H7 (cell line): ENCODE measurements around the gene HAGHL. TPM values are rescaled to one million over a fixed set of nuclear protein-coding genes. Genes with fewer than 3 reads are reported as not detected.

Experiments used
- DNase-seq: peaks from one replicate; pipeline ENCODE4 v3.0.0; 2012
- H3K27me3 ChIP-seq: 2 replicates; pipeline ENCODE4 v1.6.0; 2011; ENCODE audit warnings: mild to moderate bottlenecking, low read length; ENCODE audit not compliant: control insufficient read depth, insufficient read depth
- H3K36me3 ChIP-seq: replicated peaks from 2 replicates; pipeline ENCODE4 v1.5.1; 2011; ENCODE audit warnings: low read length; ENCODE audit not compliant: control insufficient read depth, insufficient read depth
- H3K4me3 ChIP-seq: 2 replicates; pipeline ENCODE4 v1.5.1; 2011; ENCODE audit warnings: low read depth, mild to moderate bottlenecking, control low read depth, low read length, moderate library complexity; ENCODE audit not compliant: insufficient read depth
- total RNA-seq: library from RNA; depleted of rRNA; stranded (reverse); fragments of >200 nt; shearing (Covaris generic); gene quantifications from 2 replicates; pipeline ENCODE4 v1.2.3, GENCODE V29; 2014

The HAGHL gene
- total RNA-seq, 1 experiment from 2014 or later, result 26.6 TPM

- Histone ChIP-seq H3K4me3 (peak overlapping the region; percentile 71), H3K27me3 (peaks cover 20% of the 10 kb centered on the region), H3K36me3 (peaks cover 1% of the 10 kb centered on the region)
- peak; percentile 95 for DNase-seq
These were observed 1.4 kb downstream of the HAGHL start for GRCh38 chr16:728131-728889.

DNA sequence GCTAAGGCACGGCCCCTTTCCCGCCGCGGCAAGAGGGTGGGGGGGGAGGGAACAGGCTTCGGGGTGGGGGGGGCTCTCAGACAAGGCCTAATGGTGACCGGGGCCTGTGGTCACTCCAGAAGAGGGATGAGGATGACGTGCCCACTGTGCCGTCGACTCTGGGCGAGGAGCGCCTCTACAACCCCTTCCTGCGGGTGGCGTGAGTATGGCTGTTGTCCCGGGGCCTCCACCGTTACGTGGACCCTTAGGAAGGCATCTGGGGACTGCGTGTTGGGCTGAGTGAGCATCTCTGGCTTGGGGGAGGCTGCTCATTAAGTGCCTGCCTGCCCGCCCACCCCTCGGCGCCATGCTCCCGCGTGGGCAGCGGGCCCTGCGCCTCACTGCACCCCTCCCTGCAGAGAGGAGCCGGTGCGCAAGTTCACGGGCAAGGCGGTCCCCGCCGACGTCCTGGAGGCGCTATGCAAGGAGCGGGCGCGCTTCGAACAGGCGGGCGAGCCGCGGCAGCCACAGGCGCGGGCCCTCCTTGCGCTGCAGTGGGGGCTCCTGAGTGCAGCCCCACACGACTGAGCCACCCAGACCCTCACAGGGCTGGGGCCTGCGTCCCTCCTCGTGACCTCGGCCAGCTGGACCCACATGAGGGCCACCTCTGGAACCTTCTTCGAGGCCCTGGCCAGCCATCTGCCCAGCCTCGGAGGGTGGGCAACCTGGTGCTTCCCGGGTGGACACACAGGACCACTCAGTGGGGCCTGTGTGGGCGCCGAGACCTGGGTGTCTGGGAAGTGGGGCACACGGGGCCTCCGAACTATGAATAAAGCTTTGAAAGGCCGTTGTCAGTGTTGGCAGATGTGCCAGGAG is 2.2 kb downstream of the HAGHL start:
- DNase-seq, result peak; percentile 85
- peak overlapping the region; percentile 71 for H3K4me3 ChIP-seq
- H3K27me3 ChIP-seq, result peaks cover 20% of the 10 kb centered on the region
- peaks cover 3% of the 10 kb centered on the region for H3K36me3 ChIP-seq

DNA sequence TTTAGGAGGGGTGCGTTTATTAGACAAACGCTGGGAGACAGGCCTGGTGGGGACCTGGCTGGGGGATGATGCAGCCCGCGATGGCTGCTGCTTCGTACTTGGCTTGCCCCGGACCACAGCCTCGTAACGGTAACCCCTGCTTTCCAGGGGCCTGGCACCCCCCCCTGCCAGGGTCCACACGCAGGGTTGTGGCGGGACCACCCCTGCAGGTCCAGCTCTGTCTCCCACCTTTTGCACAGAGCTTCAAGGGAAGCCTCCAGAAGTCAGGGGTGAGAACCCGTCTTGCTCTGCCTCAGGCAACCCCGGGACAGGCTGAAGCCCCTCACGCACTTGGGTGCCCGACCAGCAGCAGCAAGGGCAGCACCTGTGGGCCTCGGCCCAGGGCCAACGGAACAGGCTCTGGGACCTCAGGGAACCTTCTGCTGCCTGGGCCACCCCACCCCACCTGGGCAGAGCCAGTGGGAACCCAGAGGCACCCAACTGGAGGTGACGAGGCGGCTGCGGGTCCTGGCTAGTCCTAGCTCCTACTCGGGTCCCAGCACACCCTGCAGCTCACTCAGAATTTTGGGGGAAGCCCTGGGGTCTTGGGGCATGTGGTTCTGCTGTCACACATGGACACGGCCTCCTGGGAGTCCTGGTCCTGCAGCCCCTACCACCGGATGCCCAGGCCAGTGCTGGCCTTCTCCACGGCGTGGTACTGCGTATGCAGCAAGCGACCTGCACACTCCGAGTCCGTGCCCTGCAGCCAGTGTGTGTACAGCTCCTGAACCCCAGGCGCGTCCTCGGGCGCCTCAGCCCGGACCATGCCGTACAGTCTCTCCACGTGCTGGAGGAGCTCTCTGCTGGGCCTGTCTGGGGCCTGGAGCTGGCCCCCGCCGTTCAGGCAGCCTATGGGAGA is 3.1 kb downstream of the HAGHL start:
- DNase-seq, result no peak

GRCh38 chr16:730666-731509 is 4.0 kb downstream of the HAGHL start:
- Histone ChIP-seq H3K4me3 (no peak overlapping the region), H3K36me3 (peaks cover 5% of the 10 kb centered on the region), H3K27me3 (peaks cover 18% of the 10 kb centered on the region)
- no peak for DNase-seq

More for the DNA sequence above, 3.1 kb downstream of the HAGHL start:
- H3K4me3 ChIP-seq, result no peak overlapping the region
- H3K36me3 ChIP-seq, result peaks cover 5% of the 10 kb centered on the region
- peaks cover 20% of the 10 kb centered on the region for H3K27me3 ChIP-seq

GRCh38 chr16:732332-732731 is 5.4 kb downstream of the HAGHL start:
- DNase-seq, result peak; percentile 32
- H3K36me3 ChIP-seq, result peaks cover 8% of the 10 kb centered on the region
- peaks cover 9% of the 10 kb centered on the region for H3K27me3 ChIP-seq
- H3K4me3 ChIP-seq, result no peak overlapping the region

- peak; percentile 78 for DNase-seq
- Histone ChIP-seq H3K4me3 (no peak overlapping the region), H3K36me3 (peaks cover 8% of the 10 kb centered on the region), H3K27me3 (peaks cover 4% of the 10 kb centered on the region; the same call in 1 of the 2 replicates)
These were observed 6.0 kb downstream of the HAGHL start for GRCh38 chr16:732936-733335.

- H3K27me3 ChIP-seq, result peaks cover 2% of the 10 kb centered on the region; the same call in 1 of the 2 replicates
- no peak overlapping the region for H3K4me3 ChIP-seq
- DNase-seq, result peak; percentile 92
- H3K36me3 ChIP-seq, result peaks cover 8% of the 10 kb centered on the region
These were observed 6.7 kb downstream of the HAGHL start for GRCh38 chr16:733382-734207.

DNA sequence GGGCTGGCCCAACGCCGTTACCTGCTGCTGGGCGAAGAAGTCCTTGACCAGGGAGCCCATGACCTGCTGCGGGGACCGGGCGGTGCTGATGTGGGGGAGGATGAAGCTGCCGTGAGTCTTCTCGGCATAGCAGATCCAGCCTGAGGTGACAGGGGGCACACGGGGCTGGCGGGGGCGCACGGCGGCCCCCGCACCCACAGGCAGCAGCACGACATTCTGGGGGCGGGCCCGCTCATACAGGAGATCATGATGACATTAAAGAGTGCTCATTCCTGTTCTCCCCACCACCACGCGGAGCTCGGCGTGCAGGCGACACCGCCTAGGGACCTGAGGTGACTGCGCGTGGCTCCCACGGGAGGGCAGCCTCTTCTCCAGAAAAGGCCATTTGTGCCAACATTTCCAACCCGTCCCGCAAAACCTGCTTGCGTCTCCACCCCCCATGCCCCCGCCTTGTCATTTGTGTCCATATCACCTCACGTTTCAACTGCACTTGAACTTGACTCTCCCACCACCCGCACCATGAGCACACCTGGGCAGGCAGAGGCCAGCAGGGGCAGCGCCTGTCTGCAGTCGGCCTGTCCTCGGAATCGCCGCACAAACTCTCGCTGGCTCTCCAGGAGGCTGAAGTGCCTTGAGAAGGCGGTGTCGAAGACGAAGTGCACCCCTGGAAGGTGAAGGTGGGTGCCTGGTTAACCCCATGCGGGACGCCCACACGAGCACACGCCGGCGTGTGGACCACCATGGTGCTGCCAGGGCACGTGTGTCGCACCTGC is 7.5 kb downstream of the HAGHL start:
- peak; percentile 48 for DNase-seq
- Histone ChIP-seq H3K27me3 (0 out of 2 replicates have a peak, but pooled peaks cover 2% of the 10 kb centered on the region), H3K4me3 (no peak overlapping the region)

DNA sequence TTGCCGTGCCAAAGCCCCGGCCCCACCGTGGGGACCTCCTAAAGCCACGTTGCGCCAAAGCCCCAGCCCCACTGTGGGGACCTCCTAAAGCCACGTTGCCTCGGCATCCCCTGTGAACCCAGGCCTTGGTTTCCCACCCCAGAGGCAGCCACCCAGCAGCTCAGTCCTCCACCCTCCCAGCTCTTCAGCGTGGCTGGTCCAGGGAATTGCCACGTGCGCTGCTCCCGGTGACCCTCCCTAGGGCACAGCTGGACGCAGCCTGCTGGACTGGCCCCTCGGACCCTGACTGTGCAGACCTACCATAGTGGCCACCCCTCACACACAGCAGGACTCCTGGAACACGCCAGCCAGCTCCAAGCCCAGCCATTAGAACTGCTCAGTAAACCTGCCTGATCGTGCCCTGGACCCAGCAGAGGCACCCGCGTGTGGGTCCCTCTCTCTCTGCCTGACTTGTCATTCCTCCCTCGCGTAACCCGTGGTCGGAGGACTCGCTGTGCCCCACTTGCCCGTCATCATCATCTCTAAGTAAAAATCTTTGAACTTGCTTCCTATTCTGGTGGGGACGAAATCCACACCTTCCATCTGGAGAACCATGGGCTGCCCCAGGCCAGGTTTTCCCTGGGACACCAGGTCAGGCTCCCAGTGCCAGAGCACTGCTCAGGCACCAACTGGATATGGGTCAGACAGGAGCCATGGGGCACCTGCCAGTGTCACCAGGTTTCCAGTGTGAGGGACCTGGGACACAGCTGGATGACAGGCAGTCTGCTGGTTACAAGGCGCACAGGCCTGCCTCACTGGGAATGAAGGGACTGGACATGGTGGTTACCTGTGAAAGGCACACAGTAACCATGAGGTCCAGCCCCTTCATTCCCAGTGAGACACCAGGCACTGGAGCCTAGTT is 8.3 kb downstream of the HAGHL start:
- peak; percentile 43 for DNase-seq
- Histone ChIP-seq H3K27me3 (no peaks in the 10 kb centered on the region), H3K36me3 (peaks cover 8% of the 10 kb centered on the region), H3K4me3 (no peak overlapping the region)

More for the DNA sequence above, 7.5 kb downstream of the HAGHL start:
- H3K36me3 ChIP-seq, result peaks cover 8% of the 10 kb centered on the region

DNA sequence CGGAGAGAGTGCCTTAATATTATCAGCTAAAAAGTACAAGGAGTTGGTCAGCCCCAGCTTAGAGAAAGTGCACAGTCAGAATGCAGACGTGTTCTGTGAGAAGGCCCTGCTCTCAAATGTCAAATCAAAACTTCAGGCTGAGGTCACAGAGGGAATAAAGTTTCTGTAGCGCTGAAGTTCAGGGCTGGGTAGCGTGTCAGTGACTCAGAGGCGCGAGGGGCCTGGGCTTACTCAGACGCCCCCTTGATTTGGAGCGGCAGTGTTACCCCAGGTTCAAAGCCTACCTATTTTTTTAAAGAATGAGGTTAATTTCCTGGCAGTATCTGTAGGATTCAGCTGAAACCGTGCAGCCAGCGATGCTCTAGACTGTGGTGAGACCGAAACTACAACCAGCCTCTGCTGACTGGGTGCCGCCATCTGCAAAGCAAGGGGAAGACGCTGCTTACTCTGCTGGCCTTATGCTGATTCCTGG is 9.1 kb downstream of the HAGHL start:
- Histone ChIP-seq H3K36me3 (peaks cover 8% of the 10 kb centered on the region), H3K27me3 (no peaks in the 10 kb centered on the region), H3K4me3 (no peak overlapping the region)
- DNase-seq, result peak; percentile 11

DNA sequence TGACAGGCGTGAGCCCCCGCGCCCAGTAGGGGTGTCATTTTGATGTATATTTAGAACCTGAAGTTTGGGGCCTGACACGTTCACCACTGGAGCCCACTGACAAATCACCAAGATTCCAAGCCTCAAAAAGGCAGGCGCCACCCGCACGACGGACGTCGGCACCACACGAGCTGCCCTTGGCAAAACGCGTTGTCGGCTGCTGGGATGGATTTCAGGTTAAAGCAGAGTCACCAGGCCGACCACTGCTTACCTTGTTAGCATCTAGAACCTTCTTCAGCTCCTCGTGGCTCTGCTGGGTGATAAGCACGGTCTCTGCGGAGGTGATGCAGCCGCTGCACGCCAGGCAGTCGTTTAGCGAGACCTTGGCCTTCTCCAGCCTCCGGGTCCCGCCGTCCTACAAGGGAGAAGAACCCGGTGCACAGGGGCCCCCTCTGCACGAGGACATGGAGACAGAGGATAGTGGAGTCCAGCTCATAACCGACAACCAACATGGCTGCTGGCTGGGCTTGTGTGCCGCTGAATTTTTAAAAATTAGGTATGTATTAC is 10.1 kb downstream of the HAGHL start:
- no peak for DNase-seq
- Histone ChIP-seq H3K36me3 (peaks cover 7% of the 10 kb centered on the region), H3K27me3 (no peaks in the 10 kb centered on the region), H3K4me3 (no peak overlapping the region)
